MCF 10A (cell line): ENCODE results near the gene GNAI3. TPM values are rescaled to one million over a fixed set of nuclear protein-coding genes. Genes with fewer than 3 reads are reported as not detected.

ENCODE experiments used
- BruUV-seq: library from RNA; stranded (reverse); fragments of 400-500 nt; replicated peaks from 2 replicates; lab custom pipeline; 2021; lab: Mats Ljungman, UMichigan
- CTCF ChIA-PET: fragments of 300-600 bp; sonication (Branson Sonifier 250); formaldehyde crosslinking; extraction: SDS; loops from one replicate; lab custom pipeline; 2021; ENCODE audit warnings: antibody characterized with exemption, inconsistent platforms; lab: Yijun Ruan, JAX
- POLR2A ChIA-PET: fragments of 300-600, 350-650 bp; sonication (Branson Sonifier 250); formaldehyde crosslinking; extraction: SDS; loops from one replicate; lab custom pipeline; 2020; ENCODE audit warnings: antibody characterized with exemption, inconsistent platforms; lab: Yijun Ruan, JAX
- DNase-seq: peaks from one replicate; pipeline ENCODE4 v3.0.0-alpha.2; 2018; ENCODE audit not compliant: unreplicated experiment
- H3K27ac Mint-ChIP-seq: one replicate; pipeline ENCODE4 v1.8.0; 2022; ENCODE audit warnings: mild to moderate bottlenecking, low read depth, mixed read lengths; ENCODE audit not compliant: unreplicated experiment
- H3K27me3 Mint-ChIP-seq: one replicate; pipeline ENCODE4 v1.8.0; 2022; ENCODE audit warnings: mixed read lengths; ENCODE audit not compliant: insufficient read depth, unreplicated experiment
- H3K36me3 Mint-ChIP-seq: one replicate; pipeline ENCODE4 v1.8.0; 2022; ENCODE audit warnings: mild to moderate bottlenecking, moderate library complexity, mixed read lengths; ENCODE audit not compliant: insufficient read depth, unreplicated experiment
- H3K4me1 Mint-ChIP-seq: one replicate; pipeline ENCODE4 v1.8.0; 2022; ENCODE audit warnings: mixed read lengths; ENCODE audit not compliant: insufficient read depth, unreplicated experiment
- H3K4me3 Mint-ChIP-seq: one replicate; pipeline ENCODE4 v1.8.0; 2022; ENCODE audit warnings: mild to moderate bottlenecking, moderate library complexity, mixed read lengths; ENCODE audit not compliant: unreplicated experiment
- H3K9me3 Mint-ChIP-seq: one replicate; pipeline ENCODE4 v1.8.0; 2022; ENCODE audit warnings: mixed read lengths; ENCODE audit not compliant: unreplicated experiment
- CTCF ChIP-seq: fragments of 200-600 bp; IDR thresholded peaks from one replicate; pipeline ENCODE4 v1.8.0; 2022; ENCODE audit warnings: antibody characterized with exemption, mild to moderate bottlenecking; ENCODE audit not compliant: unreplicated experiment
- intact Hi-C: fragments of 100-400 bp; cut with micrococcal nuclease; formaldehyde crosslinking; loops from 2 replicates; pipeline ENCODE4 v1.14.1; 2022
- total RNA-seq: library from RNA; stranded (reverse); gene quantifications from 2 replicates; pipeline ENCODE4 v1.2.3, GENCODE V29; 2022

GNAI3 gene
- total RNA-seq, 1 experiment from 2014 or later, result 8.0 TPM

GRCh38 chr1:109605381-109605780 lies 57.0 kb downstream of the GNAI3 start:
- ChIA-PET CTCF (interaction anchor here (0.6 to 1.3 kb wide), 4 partner anchors 36 to 170 kb away, joined by 3 to 5 read pairs (median 4); no protein-coding TSS in a partner anchor), POLR2A (interaction anchor here (0.6 to 1.3 kb wide), 3 partner anchors 47 to 458 kb away, joined by 3 to 5 read pairs (median 4); partner anchors contain the start of gene GNAI3)
- H3K4me1 Mint-ChIP-seq, result no peaks in the 10 kb centered on the region
- H3K4me3 Mint-ChIP-seq, result no peak overlapping the region
- no peak for DNase-seq
- peaks cover 6% of the 10 kb centered on the region for H3K36me3 Mint-ChIP-seq
- H3K27me3 Mint-ChIP-seq, result no peaks in the 10 kb centered on the region
- H3K9me3 Mint-ChIP-seq, result no peaks in the 10 kb centered on the region
- intact Hi-C loops, result no loop called here
- no peak for TF ChIP-seq CTCF
- BruUV-seq, result no TSS peak
- no peak overlapping the region for H3K27ac Mint-ChIP-seq

DNA sequence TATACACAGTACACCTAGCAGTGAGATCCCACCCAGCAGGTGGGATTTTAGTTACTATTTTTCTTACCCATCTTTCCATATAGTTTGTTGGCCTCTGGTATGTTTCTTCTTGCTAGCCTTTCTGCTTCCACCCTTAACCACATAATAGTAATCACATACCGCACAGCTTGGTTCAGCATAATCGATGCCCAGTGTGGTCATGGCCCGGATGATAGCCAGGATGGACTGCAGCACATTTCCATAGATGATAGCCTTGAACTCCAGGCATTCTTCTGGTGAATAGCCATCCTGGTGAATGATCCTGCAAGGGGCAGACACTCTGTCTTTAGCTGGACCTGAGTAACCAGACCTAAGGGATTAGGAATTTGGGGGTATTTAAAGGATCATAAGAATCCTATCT lies 61.5 kb downstream of the GNAI3 start:
- H3K27me3 Mint-ChIP-seq, result no peaks in the 10 kb centered on the region
- H3K27ac Mint-ChIP-seq, result no peak overlapping the region
- no peak for TF ChIP-seq CTCF
- peaks cover 6% of the 10 kb centered on the region for H3K36me3 Mint-ChIP-seq
- no peak for DNase-seq
- H3K9me3 Mint-ChIP-seq, result no peaks in the 10 kb centered on the region
- CTCF ChIA-PET, result interaction anchor here (0.6 to 1.1 kb wide), 2 partner anchors 75 to 698 kb away, joined by 3 to 4 read pairs; no protein-coding TSS in a partner anchor
- no peak overlapping the region for H3K4me3 Mint-ChIP-seq
- no peaks in the 10 kb centered on the region for H3K4me1 Mint-ChIP-seq
- intact Hi-C loops, result no loop called here
- POLR2A ChIA-PET, result interaction anchor here (0.7 kb wide), 1 partner anchor 10 kb away, joined by 4 read pairs; no protein-coding TSS in a partner anchor
- BruUV-seq, result no TSS peak

GRCh38 chr1:109610609-109611307 lies 62.3 kb downstream of the GNAI3 start:
- ChIA-PET POLR2A (interaction anchor here (3.9 kb wide), 1 partner anchor 62 kb away, joined by 31 read pairs; the partner anchor contains the start of gene GNAI3), CTCF (interaction anchor here (0.6 to 1.2 kb wide), 5 partner anchors 28 to 697 kb away, joined by 3 to 4 read pairs (median 3); no protein-coding TSS in a partner anchor)
- DNase-seq, result no peak
- TF ChIP-seq CTCF, result no peak
- no TSS peak for BruUV-seq
- Mint-ChIP-seq H3K9me3 (no peaks in the 10 kb centered on the region), H3K27me3 (no peaks in the 10 kb centered on the region), H3K4me3 (no peak overlapping the region), H3K27ac (no peak overlapping the region), H3K36me3 (peaks cover 6% of the 10 kb centered on the region), H3K4me1 (no peaks in the 10 kb centered on the region)
- intact Hi-C loops, result no loop called here

DNA sequence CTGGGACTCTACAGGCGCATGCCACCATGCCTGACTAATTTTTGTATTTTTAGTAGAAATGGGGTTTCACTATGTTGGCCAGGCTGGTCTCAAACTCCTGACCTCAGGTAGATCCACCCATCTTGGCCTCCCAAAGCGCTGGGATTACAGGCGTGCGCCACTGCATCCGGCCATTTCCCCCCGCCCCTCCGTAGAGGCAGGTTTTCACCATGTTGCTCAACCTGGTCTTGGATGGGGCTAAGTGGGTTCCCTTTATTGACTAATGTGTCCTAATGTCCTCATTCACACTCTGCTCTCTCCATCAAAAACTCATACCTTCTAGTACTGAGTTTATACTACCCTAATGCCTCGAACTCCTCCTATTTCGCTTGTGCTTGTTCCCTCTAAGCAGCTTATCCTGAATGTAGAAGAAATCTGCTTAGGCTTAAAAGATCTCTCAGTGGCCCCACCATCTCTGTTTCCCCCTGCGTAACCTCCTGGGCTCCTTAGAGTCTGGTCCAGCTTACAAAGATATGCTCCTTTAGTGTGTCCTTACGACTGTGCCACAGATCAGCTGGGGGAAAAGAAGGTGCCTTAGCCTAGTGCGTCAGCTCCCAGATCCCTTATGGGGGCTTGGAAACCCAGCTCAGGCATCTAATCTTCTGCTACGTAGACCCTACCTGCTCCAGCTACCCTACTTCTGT lies 63.0 kb downstream of the GNAI3 start:
- no peak overlapping the region for H3K27ac Mint-ChIP-seq
- TF ChIP-seq CTCF, result no peak
- ChIA-PET CTCF (interaction anchor here (0.6 to 2.9 kb wide), 6 partner anchors 27 to 1296 kb away, joined by 3 to 16 read pairs (median 3); no protein-coding TSS in a partner anchor), POLR2A (interaction anchor here (1.0 to 3.9 kb wide), 2 partner anchors 10 to 63 kb away, joined by 4 to 31 read pairs; partner anchors contain the start of gene GNAI3)
- H3K4me1 Mint-ChIP-seq, result peaks cover 2% of the 10 kb centered on the region
- BruUV-seq, result no TSS peak
- intact Hi-C loops, result no loop called here
- H3K4me3 Mint-ChIP-seq, result no peak overlapping the region
- H3K9me3 Mint-ChIP-seq, result no peaks in the 10 kb centered on the region
- no peaks in the 10 kb centered on the region for H3K36me3 Mint-ChIP-seq
- DNase-seq, result no peak
- no peaks in the 10 kb centered on the region for H3K27me3 Mint-ChIP-seq
